Measurements from ENCODE around the gene RSPO3. TPM values are rescaled to one million over a fixed set of nuclear protein-coding genes. Genes with fewer than 3 reads are reported as not detected.

RSPO3 gene
- total RNA-seq, 2 experiments from 2014 or later, result not detected

- no peak overlapping the region for H3K27ac ChIP-seq (ENCODE audit: low read depth, low read length, poor library complexity, severe bottlenecking)
- CTCF ChIA-PET (ENCODE audit: unreplicated experiment), result no interaction called here
- H4K20me1 ChIP-seq (ENCODE audit: insufficient read depth, low read length), result no peaks in the 10 kb centered on the region
Observed at GRCh38 chr6:127114214-127114760, 4.2 kb upstream of the RSPO3 start.

DNA sequence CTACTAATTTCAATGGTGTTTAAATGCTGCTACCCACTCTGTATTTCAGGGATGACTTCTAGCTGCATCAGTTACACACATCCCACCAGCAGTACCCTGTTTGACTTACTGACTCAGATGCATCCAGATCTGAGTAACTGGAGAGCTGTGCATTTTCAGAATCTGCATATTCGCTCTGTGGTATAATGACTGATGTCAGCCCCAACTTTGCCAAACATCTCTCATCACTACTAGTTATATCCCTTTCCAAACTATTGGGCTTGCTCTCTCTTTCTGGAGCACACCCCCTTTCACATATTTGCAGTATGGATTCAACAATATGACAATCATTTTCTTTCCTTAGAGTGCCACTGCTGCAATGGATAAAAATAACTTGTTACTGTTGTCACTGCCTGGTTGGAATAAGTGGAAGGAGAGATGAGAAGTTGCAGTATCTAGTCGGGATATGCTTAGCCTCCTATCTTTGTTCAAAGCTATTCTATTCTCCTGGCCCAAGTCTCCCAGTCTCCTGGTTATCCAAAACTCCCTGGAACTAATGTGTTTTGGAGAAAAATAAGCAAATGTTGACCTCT lies 3.3 kb upstream of the RSPO3 start:
- ChIA-PET POLR2A (interaction anchor here (0.6 to 0.7 kb wide), 3 partner anchors 12 to 664 kb away, joined by 3 read pairs; no protein-coding TSS in a partner anchor), CTCF (ENCODE audit: unreplicated experiment) (no interaction called here)
- no peaks in the 10 kb centered on the region for H3K4me1 ChIP-seq (ENCODE audit: insufficient read depth, low read length, poor library complexity, severe bottlenecking)
- H3K36me3 ChIP-seq (ENCODE audit: insufficient read depth, low read length), result no peaks in the 10 kb centered on the region
- H3K4me3 ChIP-seq (ENCODE audit: low read depth, low read length, poor library complexity, severe bottlenecking), result no peak overlapping the region
- intact Hi-C loops (cut with micrococcal nuclease; ENCODE audit: unreplicated experiment), result no loop called here
- TF ChIP-seq EZH2phosphoT487 (IDR thresholded peaks at IDR 0.05; ENCODE audit: borderline replicate concordance, low read depth, low read length) (no peak), CTCF (conservative IDR thresholded peaks at IDR 0.05; ENCODE audit: low read length) (no peak)
- no peaks in the 10 kb centered on the region for H4K20me1 ChIP-seq (ENCODE audit: insufficient read depth, low read length)
- DNase-seq (ENCODE audit: low spot score), result no peak
- no peaks in the 10 kb centered on the region for H3K9me2 ChIP-seq (ENCODE audit: insufficient read depth, low read length)
- no peaks in the 10 kb centered on the region for H3K9me3 ChIP-seq (ENCODE audit: low read length)
- H2AFZ ChIP-seq (ENCODE audit: low read length), result no peak overlapping the region
- H3K27ac ChIP-seq (ENCODE audit: low read depth, low read length, poor library complexity, severe bottlenecking), result no peak overlapping the region
- BruUV-seq (replicated peaks), result no TSS peak
- H3K4me2 ChIP-seq (ENCODE audit: low read length), result no peak overlapping the region
- no peaks in the 10 kb centered on the region for H3K79me2 ChIP-seq (ENCODE audit: insufficient read depth, low read depth, low read length)

More at GRCh38 chr6:127114214-127114760, 4.2 kb upstream of the RSPO3 start:
- Histone ChIP-seq H3K4me1 (ENCODE audit: insufficient read depth, low read length, poor library complexity, severe bottlenecking) (no peaks in the 10 kb centered on the region), H3K4me3 (ENCODE audit: low read depth, low read length, poor library complexity, severe bottlenecking) (no peak overlapping the region), H3K9me2 (ENCODE audit: insufficient read depth, low read length) (no peaks in the 10 kb centered on the region), H3K9me3 (ENCODE audit: low read length) (no peaks in the 10 kb centered on the region), H3K4me2 (ENCODE audit: low read length) (no peak overlapping the region), H3K79me2 (ENCODE audit: insufficient read depth, low read depth, low read length) (no peaks in the 10 kb centered on the region), H3K36me3 (ENCODE audit: insufficient read depth, low read length) (no peaks in the 10 kb centered on the region), H2AFZ (ENCODE audit: low read length) (no peak overlapping the region)
- DNase-seq (ENCODE audit: low spot score), result no peak
- intact Hi-C loops (cut with micrococcal nuclease; ENCODE audit: unreplicated experiment), result no loop called here
- POLR2A ChIA-PET, result interaction anchor here (0.6 to 0.8 kb wide), 3 partner anchors 11 to 914 kb away, joined by 3 to 5 read pairs (median 3); no protein-coding TSS in a partner anchor
- TF ChIP-seq CTCF (conservative IDR thresholded peaks at IDR 0.05; ENCODE audit: low read length), result no peak
- TF ChIP-seq EZH2phosphoT487 (IDR thresholded peaks at IDR 0.05; ENCODE audit: borderline replicate concordance, low read depth, low read length), result no peak
- no TSS peak for BruUV-seq (replicated peaks)

GRCh38 chr6:127115746-127116145 lies 2.7 kb upstream of the RSPO3 start:
- no peak overlapping the region for H3K4me2 ChIP-seq (ENCODE audit: low read length)
- H3K9me2 ChIP-seq (ENCODE audit: insufficient read depth, low read length), result no peaks in the 10 kb centered on the region
- ChIA-PET CTCF (ENCODE audit: unreplicated experiment) (no interaction called here), POLR2A (interaction anchor here (0.7 kb wide), 3 partner anchors 11 to 664 kb away, joined by 3 read pairs; no protein-coding TSS in a partner anchor)
- no peaks in the 10 kb centered on the region for H4K20me1 ChIP-seq (ENCODE audit: insufficient read depth, low read length)
- H2AFZ ChIP-seq (ENCODE audit: low read length), result no peak overlapping the region
- H3K4me1 ChIP-seq (ENCODE audit: insufficient read depth, low read length, poor library complexity, severe bottlenecking), result no peaks in the 10 kb centered on the region
- H3K36me3 ChIP-seq (ENCODE audit: insufficient read depth, low read length), result no peaks in the 10 kb centered on the region
- no peaks in the 10 kb centered on the region for H3K9me3 ChIP-seq (ENCODE audit: low read length)
- intact Hi-C loops (cut with micrococcal nuclease; ENCODE audit: unreplicated experiment), result no loop called here
- no peak overlapping the region for H3K27ac ChIP-seq (ENCODE audit: low read depth, low read length, poor library complexity, severe bottlenecking)
- H3K79me2 ChIP-seq (ENCODE audit: insufficient read depth, low read depth, low read length), result no peaks in the 10 kb centered on the region
- no peak for DNase-seq (ENCODE audit: low spot score)
- no peak overlapping the region for H3K4me3 ChIP-seq (ENCODE audit: low read depth, low read length, poor library complexity, severe bottlenecking)
- no TSS peak for BruUV-seq (replicated peaks)
- TF ChIP-seq EZH2phosphoT487 (IDR thresholded peaks at IDR 0.05; ENCODE audit: borderline replicate concordance, low read depth, low read length) (no peak), CTCF (conservative IDR thresholded peaks at IDR 0.05; ENCODE audit: low read length) (no peak)
